H54 (cell line): ENCODE data around the gene PDE8A.

ENCODE experiments used
- DNase-seq: peaks from one replicate; pipeline ENCODE4 v3.0.0; 2011; ENCODE audit warnings: low spot score, mixed read lengths; ENCODE audit not compliant: insufficient read length
- FAIRE-seq: peaks from 3 replicates; lab custom pipeline; 2011; peaks lifted over from hg19 to GRCh38; lab: Jason Lieb, UNC
- POLR2A ChIP-seq: IDR thresholded peaks from 2 replicates; pipeline ENCODE4 v1.6.1; 2011; ENCODE audit warnings: low read depth, mild to moderate bottlenecking, low read length

Gene PDE8A

DNA sequence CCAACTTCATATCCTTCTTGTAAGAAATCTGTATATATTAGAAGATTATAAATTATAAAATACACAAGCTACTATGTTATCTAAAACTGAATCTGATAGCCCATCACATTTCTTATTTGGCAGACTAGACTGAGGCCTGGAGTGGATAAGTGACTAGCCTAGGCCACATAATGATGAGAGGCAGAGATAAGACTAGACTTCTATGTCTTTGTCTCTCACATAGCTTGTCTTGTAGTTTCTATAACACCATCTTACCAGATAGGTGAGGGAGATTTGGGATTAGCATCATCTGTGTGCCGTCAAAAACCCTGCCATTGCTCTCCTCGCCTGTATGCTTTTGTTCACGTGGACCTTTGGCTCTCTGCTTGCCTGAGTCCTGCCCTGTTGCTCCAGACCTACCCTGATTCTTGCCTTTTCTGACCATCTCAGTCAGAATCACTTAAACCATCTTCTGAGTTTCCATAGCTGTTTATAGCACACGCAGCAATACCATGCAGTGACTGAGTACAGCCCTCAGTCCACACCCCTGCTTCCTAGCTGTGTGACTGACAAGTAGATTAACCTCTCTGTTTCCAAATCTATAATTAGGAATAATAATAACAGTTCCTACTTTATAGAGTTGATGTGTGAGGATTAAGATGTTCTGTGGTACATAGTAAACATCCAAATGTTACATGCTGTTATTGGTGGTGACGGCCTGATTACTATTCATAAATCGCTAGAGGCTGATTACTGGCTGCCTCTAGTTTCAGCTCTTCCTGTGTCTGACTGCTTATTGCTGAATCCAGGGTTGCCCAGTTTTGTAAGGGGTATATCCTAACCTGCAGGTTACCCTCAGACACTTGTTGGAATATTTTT is 49.7 kb downstream of the PDE8A start:
- FAIRE-seq (no peak), DNase-seq (no peak)
- no peak for TF ChIP-seq POLR2A

DNA sequence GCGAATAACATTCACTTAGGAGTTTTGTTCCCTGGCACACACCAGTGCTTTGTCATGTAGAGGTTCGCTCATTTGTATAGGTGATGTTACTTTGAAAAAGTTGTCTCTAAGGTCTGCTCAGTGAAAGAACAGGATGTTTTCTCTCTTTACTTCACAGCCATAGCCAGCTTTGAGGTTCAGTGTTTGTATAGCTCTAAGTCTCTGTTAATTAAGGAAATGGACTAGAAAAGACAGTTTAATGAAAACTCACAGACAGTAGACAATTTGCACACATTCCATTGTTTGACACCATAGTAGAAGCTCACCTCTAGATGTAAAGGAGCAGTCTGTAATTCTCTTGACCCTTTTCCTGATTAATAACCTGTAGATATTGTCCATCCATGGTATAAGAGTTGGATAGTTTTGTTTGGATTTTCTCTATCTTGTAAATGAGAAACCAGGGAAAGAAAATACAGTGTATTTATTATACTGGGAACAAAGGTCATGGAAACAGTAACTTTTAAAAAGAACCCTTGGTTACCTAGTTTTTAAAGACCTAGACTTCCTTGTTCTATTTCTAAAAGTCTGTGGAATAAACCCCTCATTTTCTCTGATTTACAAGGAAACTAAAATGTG is 50.4 kb downstream of the PDE8A start:
- TF ChIP-seq POLR2A = no peak
- no peak for FAIRE-seq
- DNase-seq = no peak

DNA sequence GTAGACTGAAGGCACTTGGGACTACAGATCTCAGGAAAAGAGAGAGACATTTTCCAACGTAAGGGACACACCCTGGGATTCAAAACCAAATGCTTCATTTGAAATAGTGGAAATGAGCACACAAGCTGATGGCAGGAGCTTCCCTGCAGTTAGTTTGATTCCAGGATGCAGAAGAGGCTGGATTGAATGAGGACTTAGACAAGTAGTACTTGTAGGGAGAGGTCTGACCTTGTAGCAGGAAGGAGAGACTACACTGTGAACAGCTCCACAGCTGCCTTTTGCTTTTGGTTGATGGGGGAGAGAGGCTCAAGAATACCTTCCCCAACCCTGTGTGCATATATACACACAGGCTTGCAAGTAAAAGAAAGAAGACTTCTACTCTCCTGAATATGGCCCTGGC is 51.5 kb downstream of the PDE8A start:
- DNase-seq (no peak), FAIRE-seq (no peak)
- TF ChIP-seq POLR2A = no peak

DNA sequence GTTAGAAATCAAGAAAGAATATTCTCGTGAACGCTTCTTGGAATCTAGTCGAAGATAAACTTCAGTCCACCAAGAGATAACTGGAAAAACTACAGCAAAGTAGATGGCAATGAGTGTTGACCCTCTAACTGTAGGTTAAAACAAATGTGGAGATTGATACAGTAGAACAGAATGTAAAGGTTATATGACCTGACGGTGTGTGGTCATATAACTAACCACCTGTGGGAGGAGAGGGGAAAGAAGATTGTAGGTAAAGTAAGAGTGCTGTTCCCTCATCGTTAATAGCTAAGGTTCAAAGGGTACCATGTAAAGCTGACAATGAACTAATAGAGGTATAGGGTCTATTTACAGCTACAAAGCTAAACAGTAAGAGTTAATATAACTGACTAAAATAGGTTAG is 52.6 kb downstream of the PDE8A start:
- no peak for FAIRE-seq
- DNase-seq = no peak
- TF ChIP-seq POLR2A = no peak

DNA sequence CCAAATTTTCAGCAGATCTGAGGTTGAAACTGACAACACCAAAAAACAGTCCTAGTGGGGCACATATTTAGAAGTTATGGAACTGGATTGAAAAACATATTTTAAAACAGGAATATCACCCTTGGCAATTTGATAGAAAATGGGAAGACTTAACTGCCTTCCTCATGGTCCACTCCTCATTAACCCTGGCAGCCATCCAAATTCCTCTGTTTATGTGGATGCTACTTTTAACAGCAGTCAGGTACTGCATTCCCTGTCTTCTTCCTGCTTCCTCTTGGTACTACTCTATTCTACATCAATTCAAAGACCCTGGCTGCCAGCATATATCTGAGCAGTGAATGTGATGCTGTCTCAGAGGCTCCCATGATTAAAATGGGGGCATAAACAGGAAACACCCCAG is 54.3 kb downstream of the PDE8A start:
- no peak for DNase-seq
- no peak for TF ChIP-seq POLR2A
- no peak for FAIRE-seq

DNA sequence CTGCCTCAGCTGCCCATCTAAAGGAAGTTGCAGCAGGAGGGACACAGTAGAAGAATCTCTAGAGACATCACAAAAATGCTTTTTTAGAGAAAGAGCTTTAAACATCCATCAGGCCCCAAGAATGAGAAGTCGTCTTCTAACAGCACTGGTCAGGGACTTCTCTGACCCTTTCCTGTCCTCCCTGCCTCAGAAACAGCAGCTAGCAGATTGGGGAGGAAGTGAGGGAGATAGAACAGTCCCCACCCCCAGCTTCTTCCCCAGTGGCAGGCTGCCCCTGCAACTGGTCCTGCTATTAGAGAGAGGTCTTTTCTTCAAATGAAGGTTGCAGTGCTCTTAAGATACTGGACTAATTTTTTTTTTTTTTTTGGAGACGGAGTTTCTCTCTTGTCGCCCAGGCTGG is 55.1 kb downstream of the PDE8A start:
- TF ChIP-seq POLR2A = no peak
- no peak for DNase-seq
- no peak for FAIRE-seq

GRCh38 chr15:85037641-85038040 is 56.0 kb downstream of the PDE8A start:
- TF ChIP-seq POLR2A = no peak
- DNase-seq (no peak), FAIRE-seq (no peak)

DNA sequence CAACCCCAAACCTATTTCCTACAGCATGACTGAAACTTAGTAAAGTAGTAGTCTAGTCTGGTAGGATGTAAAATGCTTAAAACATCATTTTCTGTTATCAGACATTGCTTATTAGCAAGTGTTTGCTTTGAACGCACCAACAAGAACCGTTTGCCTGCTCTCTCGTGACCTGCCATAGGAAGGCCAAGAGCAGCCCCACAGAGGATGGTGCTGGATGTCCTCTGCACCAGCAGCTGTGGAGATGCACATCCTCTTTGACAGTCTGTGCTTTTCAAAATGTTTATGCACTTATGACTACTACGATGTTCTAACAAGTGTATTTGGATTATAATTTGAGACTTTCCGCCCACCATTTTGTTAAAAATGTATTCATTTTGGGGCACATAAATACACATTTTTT is 59.6 kb downstream of the PDE8A start:
- no peak for FAIRE-seq
- TF ChIP-seq POLR2A = no peak
- no peak for DNase-seq

DNA sequence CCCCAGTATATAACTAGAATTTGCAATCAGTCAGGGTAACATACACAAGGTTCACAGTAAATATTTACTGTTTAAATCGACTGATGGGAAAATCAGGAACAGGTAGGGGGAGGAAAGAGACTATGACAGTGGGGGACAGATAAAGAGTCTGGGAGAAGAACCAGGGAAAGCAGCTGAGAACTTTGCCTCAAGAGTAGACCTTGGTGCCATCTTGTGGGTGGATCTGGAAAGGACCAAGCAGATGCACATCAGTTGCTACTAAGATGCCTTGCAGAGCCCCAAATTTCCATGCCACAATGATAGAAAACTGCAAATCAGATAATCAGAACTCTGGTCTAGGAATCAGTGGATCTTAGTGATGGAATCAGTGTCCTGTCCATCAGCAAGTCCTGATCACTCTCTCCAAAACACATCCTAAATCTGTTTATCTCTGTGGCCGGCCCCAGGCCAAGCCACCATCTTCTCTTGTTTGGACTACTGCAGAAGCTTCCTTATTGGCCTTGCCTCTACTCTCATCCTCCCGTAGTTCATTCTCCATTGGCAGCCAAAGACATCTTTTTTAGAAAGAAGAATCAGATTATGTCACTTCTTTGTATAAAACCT is 62.7 kb downstream of the PDE8A start:
- no peak for DNase-seq
- TF ChIP-seq POLR2A = no peak
- peak; percentile 23 for FAIRE-seq

DNA sequence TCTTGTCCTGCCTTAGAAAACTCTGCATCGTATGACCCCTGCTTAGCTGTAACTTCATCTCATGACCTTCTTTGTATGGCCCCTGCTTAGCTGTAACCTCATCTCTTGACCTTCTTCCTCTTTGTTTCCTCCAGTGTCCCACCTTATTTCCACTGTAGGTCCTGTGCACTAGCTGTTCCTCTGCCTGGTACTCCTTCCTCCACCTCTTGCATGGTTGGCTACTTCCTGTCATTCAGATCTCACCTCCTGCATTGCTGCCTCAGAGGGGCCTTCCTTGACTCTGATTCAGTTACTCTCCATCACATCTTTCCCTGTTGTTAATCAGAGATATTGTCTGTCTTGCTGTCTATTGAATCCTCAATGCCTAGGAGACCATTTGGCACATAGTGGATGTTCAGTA is 63.2 kb downstream of the PDE8A start:
- DNase-seq (no peak), FAIRE-seq (no peak)
- no peak for TF ChIP-seq POLR2A

- FAIRE-seq = no peak
- no peak for TF ChIP-seq POLR2A
- no peak for DNase-seq
Measured at GRCh38 chr15:85045615-85046014, 64.0 kb downstream of the PDE8A start.

DNA sequence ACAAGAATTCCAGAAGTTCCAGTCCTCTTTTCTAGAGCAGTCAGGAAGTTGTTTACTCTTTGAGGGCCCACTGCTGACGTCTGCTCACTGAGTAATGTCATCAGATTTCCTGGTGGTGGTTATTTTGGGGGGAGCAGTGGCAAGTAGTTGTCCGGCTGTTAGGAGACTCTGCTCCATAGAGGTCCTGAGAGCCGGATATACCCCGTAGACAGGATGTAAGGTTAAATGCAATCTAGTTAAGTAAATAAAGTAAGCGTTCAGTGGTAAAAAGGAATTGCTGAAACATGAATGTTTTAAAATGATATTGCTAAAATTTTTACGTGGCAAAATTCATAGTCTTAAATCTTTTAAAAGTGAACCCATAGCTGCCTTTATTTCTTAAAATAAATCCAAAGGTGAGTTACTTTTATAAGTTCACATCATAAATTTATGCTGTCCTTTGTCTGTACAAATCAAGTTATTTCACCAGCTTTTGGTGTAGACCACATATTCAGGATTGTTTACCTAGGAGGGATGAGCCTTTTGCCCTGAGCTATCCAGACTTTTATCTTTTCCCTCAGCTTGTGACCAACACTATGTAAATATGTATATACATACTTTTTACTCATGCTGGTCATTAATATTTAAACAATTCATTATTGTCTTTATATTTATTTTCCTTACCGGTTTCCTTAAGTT is 65.8 kb downstream of the PDE8A start:
- DNase-seq (peak; percentile 23), FAIRE-seq (peak; percentile 89)
- no peak for TF ChIP-seq POLR2A

DNA sequence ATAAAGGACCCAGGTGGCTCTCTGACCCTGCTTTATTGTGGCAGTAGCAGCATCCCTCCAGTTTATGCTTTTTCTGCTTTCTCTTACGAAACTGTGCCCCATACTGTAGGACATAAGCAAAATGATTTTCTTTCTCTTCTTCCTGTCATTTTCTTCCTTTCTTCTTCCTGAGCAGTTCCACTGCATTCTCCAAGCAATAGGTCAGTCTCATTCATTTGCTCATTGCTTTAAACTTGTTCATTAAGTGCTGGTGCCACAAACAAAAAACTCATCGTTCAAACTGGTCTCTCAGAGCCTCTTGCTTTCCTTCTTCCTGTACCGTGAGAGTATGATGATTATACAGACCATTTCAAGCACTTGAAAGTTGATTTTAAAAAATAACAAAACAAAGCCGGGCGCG is 66.8 kb downstream of the PDE8A start:
- no peak for TF ChIP-seq POLR2A
- FAIRE-seq = no peak
- DNase-seq = no peak

- FAIRE-seq (no peak), DNase-seq (no peak)
- TF ChIP-seq POLR2A = no peak
Measured at GRCh38 chr15:85049805-85050204, 68.1 kb downstream of the PDE8A start.
